Gastroesophageal sphincter (tissue), 3 donors: ENCODE results near the gene CPNE4.

Experiments used
- CTCF ChIP-seq, 4 experiments: fragments of 200-600 bp in 2 of 4; fragments of 450-650 bp in 2 of 4; sonication (generic) in 1 of 4; IDR thresholded peaks; one replicate each; pipeline ENCODE4 v1.5.1; 2017 to 2019; ENCODE audit warnings: antibody characterized with exemption in 4 of 4, mild to moderate bottlenecking in 2 of 4, moderate library complexity in 2 of 4
- POLR2A ChIP-seq, 2 donors: fragments of 450-650 bp; IDR thresholded peaks; one replicate each; pipeline ENCODE4 v1.6.1; 2017; ENCODE audit warnings: antibody characterized with exemption in 2 of 2, mild to moderate bottlenecking in 2 of 2, moderate library complexity in 1 of 2
- POLR2AphosphoS5 ChIP-seq: sonication (generic); formaldehyde crosslinking; IDR thresholded peaks from one replicate; pipeline ENCODE4 v1.6.1; 2017; ENCODE audit warnings: antibody characterized with exemption

GRCh38 chr3:131725414-131725813 is 309.4 kb downstream of the CPNE4 start:
- no peak for TF ChIP-seq CTCF (IDR thresholded peaks at IDR 0.05)
- TF ChIP-seq POLR2A (IDR thresholded peaks at IDR 0.05), result no peak
- TF ChIP-seq POLR2AphosphoS5, result no peak
